A549 (cell line): ENCODE results near the gene PIK3CD.

Source experiments
- BHLHE40 ChIP-seq: IDR thresholded peaks from 2 replicates; pipeline ENCODE4 v1.6.1; 2012; ENCODE audit warnings: low read depth, low read length, inconsistent platforms
- EHMT2 ChIP-seq: fragments of 200-600 bp; sonication (generic); IDR thresholded peaks from 2 replicates; pipeline ENCODE4 v1.6.1; 2016; ENCODE audit warnings: antibody characterized with exemption, low read depth, mild to moderate bottlenecking, moderate library complexity
- HDAC2 ChIP-seq: fragments of 200-600 bp; sonication (generic); IDR thresholded peaks from 2 replicates; pipeline ENCODE4 v1.6.1; 2016
- MAZ ChIP-seq: fragments of 150-350 bp; IDR thresholded peaks from 2 replicates; pipeline ENCODE4 v1.6.1; 2014; ENCODE audit warnings: antibody characterized with exemption, low read depth, low read length, borderline replicate concordance
- POLR2A ChIP-seq: IDR thresholded peaks from 2 replicates; pipeline ENCODE4 v1.6.1; 2012; ENCODE audit warnings: mild to moderate bottlenecking, low read length
- REST ChIP-seq: fragments of 200-600 bp; sonication (generic); IDR thresholded peaks from 2 replicates; pipeline ENCODE4 v1.6.1; 2016; ENCODE audit warnings: antibody characterized with exemption, mild to moderate bottlenecking, moderate library complexity
- RNF2 ChIP-seq: fragments of 200-600 bp; sonication (generic); IDR thresholded peaks from 2 replicates; pipeline ENCODE4 v1.6.1; 2016; ENCODE audit warnings: low read depth, mild to moderate bottlenecking, antibody characterized with exemption, moderate library complexity, borderline replicate concordance
- ZFP36 ChIP-seq: fragments of 450-650 bp; IDR thresholded peaks from 2 replicates; pipeline ENCODE4 v1.6.1; 2014; ENCODE audit warnings: borderline replicate concordance; ENCODE audit not compliant: partially characterized antibody
- TF ChIP-seq, protein P1 (sequence below): fragments of >200 bp; sonication (Bioruptor Twin); formaldehyde crosslinking; IDR thresholded peaks from 3 replicates; pipeline ENCODE4 v1.5.1; 2016

DNA sequence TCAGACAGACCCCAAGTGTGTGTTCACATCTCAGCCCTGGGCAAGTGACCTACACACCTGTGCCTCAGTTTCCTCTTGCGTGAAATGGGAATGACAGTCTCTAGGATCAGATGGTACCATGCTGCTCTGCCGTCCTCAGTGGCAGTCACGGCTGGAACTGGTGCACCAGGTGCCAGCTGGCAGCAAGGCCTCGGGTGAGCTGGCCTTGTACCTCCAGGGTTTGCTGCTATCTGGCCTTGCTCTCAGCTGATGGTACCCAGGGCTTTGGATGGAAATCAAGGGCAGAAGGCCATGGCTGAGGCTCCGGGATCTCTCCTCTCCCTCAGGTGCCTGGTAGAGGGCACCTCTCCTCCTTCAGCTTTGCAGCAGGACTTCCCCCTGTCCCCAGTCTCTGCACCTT is 41.5 kb upstream of the PIK3CD start:
- TF ChIP-seq HDAC2, result no peak
- no peak for TF ChIP-seq BHLHE40
- TF ChIP-seq REST, result no peak
- TF ChIP-seq, protein P1, sequence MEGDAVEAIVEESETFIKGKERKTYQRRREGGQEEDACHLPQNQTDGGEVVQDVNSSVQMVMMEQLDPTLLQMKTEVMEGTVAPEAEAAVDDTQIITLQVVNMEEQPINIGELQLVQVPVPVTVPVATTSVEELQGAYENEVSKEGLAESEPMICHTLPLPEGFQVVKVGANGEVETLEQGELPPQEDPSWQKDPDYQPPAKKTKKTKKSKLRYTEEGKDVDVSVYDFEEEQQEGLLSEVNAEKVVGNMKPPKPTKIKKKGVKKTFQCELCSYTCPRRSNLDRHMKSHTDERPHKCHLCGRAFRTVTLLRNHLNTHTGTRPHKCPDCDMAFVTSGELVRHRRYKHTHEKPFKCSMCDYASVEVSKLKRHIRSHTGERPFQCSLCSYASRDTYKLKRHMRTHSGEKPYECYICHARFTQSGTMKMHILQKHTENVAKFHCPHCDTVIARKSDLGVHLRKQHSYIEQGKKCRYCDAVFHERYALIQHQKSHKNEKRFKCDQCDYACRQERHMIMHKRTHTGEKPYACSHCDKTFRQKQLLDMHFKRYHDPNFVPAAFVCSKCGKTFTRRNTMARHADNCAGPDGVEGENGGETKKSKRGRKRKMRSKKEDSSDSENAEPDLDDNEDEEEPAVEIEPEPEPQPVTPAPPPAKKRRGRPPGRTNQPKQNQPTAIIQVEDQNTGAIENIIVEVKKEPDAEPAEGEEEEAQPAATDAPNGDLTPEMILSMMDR, result no peak
- TF ChIP-seq POLR2A, result no peak
- no peak for TF ChIP-seq ZFP36
- TF ChIP-seq RNF2, result no peak
- no peak for TF ChIP-seq MAZ
- no peak for TF ChIP-seq EHMT2
